Fibroblast of villous mesenchyme (primary cell): ENCODE measurements around the gene OMG. TPM values are rescaled to one million over a fixed set of nuclear protein-coding genes. Genes with fewer than 3 reads are reported as not detected.

Experiments
- DNase-seq: peaks from one replicate; pipeline ENCODE4 v3.0.0-alpha.2; 2010; ENCODE audit warnings: low read depth
- H3K4me3 ChIP-seq: 2 replicates; pipeline ENCODE4 v1.5.1; 2011; ENCODE audit warnings: low read depth, mild to moderate bottlenecking, low read length
- CTCF ChIP-seq: IDR thresholded peaks from 2 replicates; pipeline ENCODE4 v1.5.1; 2012; ENCODE audit warnings: low read depth, mild to moderate bottlenecking, low read length; ENCODE audit not compliant: insufficient read depth
- total RNA-seq: library from RNA; depleted of rRNA; stranded (reverse); fragments of >200 nt; gene quantifications from 2 replicates; pipeline ENCODE4 v1.2.3, GENCODE V29; 2012

OMG gene
- total RNA-seq, 1 donor = 0.43 TPM

- DNase-seq = no peak
- no peak for TF ChIP-seq CTCF
- H3K4me3 ChIP-seq = no peak overlapping the region
These were observed 44.3 kb downstream of the OMG start for GRCh38 chr17:31252741-31253140.

GRCh38 chr17:31251970-31252328 lies 45.1 kb downstream of the OMG start:
- DNase-seq = no peak
- TF ChIP-seq CTCF = no peak
- no peak overlapping the region for H3K4me3 ChIP-seq

GRCh38 chr17:31251105-31251969 lies 45.7 kb downstream of the OMG start:
- no peak for DNase-seq
- no peak for TF ChIP-seq CTCF
- no peak overlapping the region for H3K4me3 ChIP-seq

GRCh38 chr17:31250229-31250628 lies 46.8 kb downstream of the OMG start:
- DNase-seq = no peak
- no peak overlapping the region for H3K4me3 ChIP-seq
- TF ChIP-seq CTCF = no peak

- no peak overlapping the region for H3K4me3 ChIP-seq
- DNase-seq = no peak
- TF ChIP-seq CTCF = no peak
These were observed 47.3 kb downstream of the OMG start for GRCh38 chr17:31249835-31250141.

GRCh38 chr17:31248986-31249834 lies 47.8 kb downstream of the OMG start:
- DNase-seq = peak; percentile 48
- no peak overlapping the region for H3K4me3 ChIP-seq

More at GRCh38 chr17:31248986-31249834, 47.8 kb downstream of the OMG start:
- TF ChIP-seq CTCF = no peak

Other genes with a start within 250 kb of the OMG start
- gene NF1, start 202.3 kb downstream of the OMG start, total RNA-seq = 75.1 and 82.5 TPM in 2 replicates
- under 0.01 TPM in 2 replicates for gene EVI2B, start 16.8 kb upstream of the OMG start, total RNA-seq
- gene EVI2A, start 24.4 kb upstream of the OMG start, total RNA-seq = 0.32 and 0.43 TPM in 2 replicates
- gene RAB11FIP4, start 94.4 kb upstream of the OMG start, total RNA-seq = under 0.01 TPM in 2 replicates